Measurements from ENCODE around the gene KIF18B. TPM values are rescaled to one million over a fixed set of nuclear protein-coding genes. Genes with fewer than 3 reads are reported as not detected.

KIF18B gene
- polyA plus RNA-seq, 1 donor, result 7.7 TPM

GRCh38 chr17:44934745-44935105, 12.8 kb downstream of the KIF18B start:
- DNase-seq, result no peak
- H3K4me3 ChIP-seq (ENCODE audit: low read length), result no peak overlapping the region
- H3K4me1 ChIP-seq (ENCODE audit: control insufficient read depth, insufficient read depth, low read length), result no peaks in the 10 kb centered on the region
- WGBS (ENCODE audit: insufficient coverage, low lambda C conversion rate), result no CpG with 5 or more reads among the region's 10 CpGs
- H3K27me3 ChIP-seq (ENCODE audit: control insufficient read depth, insufficient read depth, low read length), result no peaks in the 10 kb centered on the region
- no peak overlapping the region for H3K27ac ChIP-seq (ENCODE audit: low read length)
- H3K36me3 ChIP-seq (ENCODE audit: control insufficient read depth, insufficient read depth, low read length), result peaks cover 31% of the 10 kb centered on the region
- peaks cover 7% of the 10 kb centered on the region for H3K9me3 ChIP-seq (ENCODE audit: control insufficient read depth, low read depth, low read length)

- Histone ChIP-seq H3K9me3 (ENCODE audit: control insufficient read depth, low read depth, low read length) (peaks cover 6% of the 10 kb centered on the region), H3K27me3 (ENCODE audit: control insufficient read depth, insufficient read depth, low read length) (no peaks in the 10 kb centered on the region), H3K27ac (ENCODE audit: low read length) (no peak overlapping the region), H3K36me3 (ENCODE audit: control insufficient read depth, insufficient read depth, low read length) (peaks cover 33% of the 10 kb centered on the region), H3K4me3 (ENCODE audit: low read length) (no peak overlapping the region), H3K4me1 (ENCODE audit: control insufficient read depth, insufficient read depth, low read length) (no peaks in the 10 kb centered on the region)
- WGBS (ENCODE audit: insufficient coverage, low lambda C conversion rate), result no CpG with 5 or more reads among the region's 34 CpGs
- DNase-seq, result no peak
Observed at GRCh38 chr17:44933824-44934744, 13.5 kb downstream of the KIF18B start.

DNA sequence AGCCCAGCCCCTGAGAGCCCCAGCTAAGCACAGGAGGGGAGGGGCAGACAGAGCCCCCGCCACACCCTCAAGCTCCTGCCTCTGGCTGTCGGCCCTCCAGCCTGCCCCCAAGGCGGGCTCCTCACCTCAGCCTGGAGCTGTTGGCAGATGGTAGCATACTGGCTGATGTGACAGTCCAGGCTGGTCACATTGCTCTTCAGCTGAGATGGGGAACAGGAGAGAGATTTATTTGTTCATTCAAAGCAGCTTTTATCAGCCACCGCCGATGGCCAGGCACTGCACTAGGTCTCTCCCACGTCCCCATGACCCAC, 14.8 kb downstream of the KIF18B start:
- H3K27ac ChIP-seq (ENCODE audit: low read length), result no peak overlapping the region
- H3K27me3 ChIP-seq (ENCODE audit: control insufficient read depth, insufficient read depth, low read length), result no peaks in the 10 kb centered on the region
- no peak for DNase-seq
- H3K36me3 ChIP-seq (ENCODE audit: control insufficient read depth, insufficient read depth, low read length), result peaks cover 37% of the 10 kb centered on the region
- no CpG with 5 or more reads among the region's 6 CpGs for WGBS (ENCODE audit: insufficient coverage, low lambda C conversion rate)
- H3K4me1 ChIP-seq (ENCODE audit: control insufficient read depth, insufficient read depth, low read length), result no peaks in the 10 kb centered on the region
- H3K4me3 ChIP-seq (ENCODE audit: low read length), result no peak overlapping the region
- peaks cover under 1% of the 10 kb centered on the region for H3K9me3 ChIP-seq (ENCODE audit: control insufficient read depth, low read depth, low read length)

GRCh38 chr17:44932096-44932786, 15.3 kb downstream of the KIF18B start:
- H3K4me3 ChIP-seq (ENCODE audit: low read length), result no peak overlapping the region
- H3K27me3 ChIP-seq (ENCODE audit: control insufficient read depth, insufficient read depth, low read length), result no peaks in the 10 kb centered on the region
- H3K36me3 ChIP-seq (ENCODE audit: control insufficient read depth, insufficient read depth, low read length), result peaks cover 42% of the 10 kb centered on the region
- no peaks in the 10 kb centered on the region for H3K9me3 ChIP-seq (ENCODE audit: control insufficient read depth, low read depth, low read length)
- no CpG with 5 or more reads among the region's 8 CpGs for WGBS (ENCODE audit: insufficient coverage, low lambda C conversion rate)
- no peak overlapping the region for H3K27ac ChIP-seq (ENCODE audit: low read length)
- no peak for DNase-seq
- H3K4me1 ChIP-seq (ENCODE audit: control insufficient read depth, insufficient read depth, low read length), result no peaks in the 10 kb centered on the region

DNA sequence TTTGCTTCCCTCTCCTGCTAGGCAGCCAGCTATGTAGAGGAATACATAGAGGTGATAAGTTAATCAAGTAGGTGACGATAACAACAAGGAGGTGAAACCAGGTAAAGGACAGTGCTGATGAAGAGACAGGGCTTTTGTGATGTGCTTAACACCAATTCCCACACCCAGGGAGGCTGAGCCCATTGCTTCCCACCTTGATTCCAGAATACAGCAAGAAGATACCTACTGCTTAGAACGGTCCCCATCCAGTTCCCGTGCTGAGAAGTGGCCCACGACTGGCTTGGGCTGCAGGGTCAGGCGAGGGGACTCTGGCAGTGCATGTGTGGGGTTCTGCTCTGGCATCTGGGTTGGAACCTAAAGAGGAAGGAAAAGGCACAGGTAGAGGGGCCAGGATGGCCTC, 16.2 kb downstream of the KIF18B start:
- Histone ChIP-seq H3K4me3 (ENCODE audit: low read length) (no peak overlapping the region), H3K4me1 (ENCODE audit: control insufficient read depth, insufficient read depth, low read length) (no peaks in the 10 kb centered on the region), H3K27me3 (ENCODE audit: control insufficient read depth, insufficient read depth, low read length) (no peaks in the 10 kb centered on the region), H3K36me3 (ENCODE audit: control insufficient read depth, insufficient read depth, low read length) (peaks cover 47% of the 10 kb centered on the region), H3K27ac (ENCODE audit: low read length) (no peak overlapping the region), H3K9me3 (ENCODE audit: control insufficient read depth, low read depth, low read length) (no peaks in the 10 kb centered on the region)
- DNase-seq, result no peak
- WGBS (ENCODE audit: insufficient coverage, low lambda C conversion rate), result no CpG with 5 or more reads among the region's 5 CpGs

DNA sequence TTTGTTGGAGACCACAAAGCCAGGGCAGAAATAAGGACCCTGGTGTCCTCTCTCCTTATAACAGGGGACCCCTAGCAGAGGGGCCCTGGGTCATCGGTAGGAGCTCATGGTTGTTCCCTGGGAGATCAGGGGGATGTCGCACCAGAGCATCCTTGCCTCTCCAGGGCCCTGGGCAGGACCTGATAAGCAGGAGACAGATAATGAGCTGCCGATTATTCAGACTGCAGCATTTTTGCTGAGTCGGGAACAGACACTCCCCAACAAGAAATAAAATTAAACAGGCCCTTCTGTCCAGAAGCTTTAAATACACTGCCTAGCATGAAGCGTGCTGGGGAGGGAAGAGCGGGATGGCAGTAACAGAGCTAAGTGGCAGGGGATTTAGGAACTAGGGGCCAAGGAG, 16.9 kb downstream of the KIF18B start:
- no CpG with 5 or more reads among the region's 6 CpGs for WGBS (ENCODE audit: insufficient coverage, low lambda C conversion rate)
- H3K4me1 ChIP-seq (ENCODE audit: control insufficient read depth, insufficient read depth, low read length), result no peaks in the 10 kb centered on the region
- H3K9me3 ChIP-seq (ENCODE audit: control insufficient read depth, low read depth, low read length), result no peaks in the 10 kb centered on the region
- no peak overlapping the region for H3K27ac ChIP-seq (ENCODE audit: low read length)
- peaks cover 50% of the 10 kb centered on the region for H3K36me3 ChIP-seq (ENCODE audit: control insufficient read depth, insufficient read depth, low read length)
- DNase-seq, result no peak
- H3K4me3 ChIP-seq (ENCODE audit: low read length), result no peak overlapping the region
- no peaks in the 10 kb centered on the region for H3K27me3 ChIP-seq (ENCODE audit: control insufficient read depth, insufficient read depth, low read length)

DNA sequence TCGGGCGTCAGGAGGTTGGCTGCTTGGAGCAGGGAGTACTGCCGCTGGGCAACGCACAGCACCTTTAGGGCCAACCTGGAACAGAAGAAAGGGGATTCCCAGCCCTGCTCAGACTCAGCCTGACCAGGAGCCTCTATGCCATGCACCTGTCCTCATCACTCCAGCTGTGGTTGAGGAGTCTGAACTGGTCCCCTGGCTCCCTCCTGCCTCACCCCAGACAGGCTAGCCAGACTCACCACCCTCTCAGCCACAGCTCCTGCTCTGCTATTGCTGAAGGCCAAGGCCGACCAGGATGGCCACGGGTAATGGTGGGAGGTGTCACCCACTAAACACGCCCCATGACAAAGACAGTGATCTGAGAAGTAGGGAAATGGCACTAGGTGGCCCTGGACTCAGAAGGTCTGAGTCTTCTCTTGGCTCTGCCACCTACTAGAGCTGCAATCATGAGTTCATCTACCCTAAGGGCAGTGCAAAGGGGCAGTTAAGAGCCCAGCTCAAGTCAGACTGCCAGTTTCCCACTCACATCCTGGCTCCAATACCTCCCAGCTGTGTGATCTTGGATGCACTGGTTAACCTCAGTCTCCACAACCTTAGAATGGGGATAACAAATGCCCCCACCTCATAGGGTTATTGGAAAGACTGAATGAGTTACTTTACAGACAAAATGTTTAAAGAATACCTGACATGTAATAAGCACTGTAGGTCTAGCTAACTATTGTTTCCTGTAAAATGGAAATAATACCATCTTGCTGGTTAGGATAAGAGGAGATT, 18.4 kb downstream of the KIF18B start:
- H3K27me3 ChIP-seq (ENCODE audit: control insufficient read depth, insufficient read depth, low read length), result no peaks in the 10 kb centered on the region
- WGBS (ENCODE audit: insufficient coverage, low lambda C conversion rate), result no CpG with 5 or more reads among the region's 7 CpGs
- peaks cover 38% of the 10 kb centered on the region for H3K36me3 ChIP-seq (ENCODE audit: control insufficient read depth, insufficient read depth, low read length)
- H3K9me3 ChIP-seq (ENCODE audit: control insufficient read depth, low read depth, low read length), result no peaks in the 10 kb centered on the region
- H3K4me3 ChIP-seq (ENCODE audit: low read length), result no peak overlapping the region
- H3K4me1 ChIP-seq (ENCODE audit: control insufficient read depth, insufficient read depth, low read length), result no peaks in the 10 kb centered on the region
- H3K27ac ChIP-seq (ENCODE audit: low read length), result no peak overlapping the region
- DNase-seq, result no peak

GRCh38 chr17:44928136-44928535, 19.4 kb downstream of the KIF18B start:
- WGBS (ENCODE audit: insufficient coverage, low lambda C conversion rate), result no CpG with 5 or more reads among the region's 15 CpGs
- peaks cover 33% of the 10 kb centered on the region for H3K36me3 ChIP-seq (ENCODE audit: control insufficient read depth, insufficient read depth, low read length)
- H3K4me3 ChIP-seq (ENCODE audit: low read length), result no peak overlapping the region
- no peak for DNase-seq
- no peaks in the 10 kb centered on the region for H3K4me1 ChIP-seq (ENCODE audit: control insufficient read depth, insufficient read depth, low read length)
- no peaks in the 10 kb centered on the region for H3K9me3 ChIP-seq (ENCODE audit: control insufficient read depth, low read depth, low read length)
- H3K27me3 ChIP-seq (ENCODE audit: control insufficient read depth, insufficient read depth, low read length), result peaks cover under 1% of the 10 kb centered on the region
- no peak overlapping the region for H3K27ac ChIP-seq (ENCODE audit: low read length)

GRCh38 chr17:44927696-44928095, 19.9 kb downstream of the KIF18B start:
- H3K36me3 ChIP-seq (ENCODE audit: control insufficient read depth, insufficient read depth, low read length), result peaks cover 30% of the 10 kb centered on the region
- no peaks in the 10 kb centered on the region for H3K9me3 ChIP-seq (ENCODE audit: control insufficient read depth, low read depth, low read length)
- peaks cover 3% of the 10 kb centered on the region for H3K27me3 ChIP-seq (ENCODE audit: control insufficient read depth, insufficient read depth, low read length)
- no peak for DNase-seq
- no peak overlapping the region for H3K4me3 ChIP-seq (ENCODE audit: low read length)
- no peaks in the 10 kb centered on the region for H3K4me1 ChIP-seq (ENCODE audit: control insufficient read depth, insufficient read depth, low read length)
- no peak overlapping the region for H3K27ac ChIP-seq (ENCODE audit: low read length)
- WGBS (ENCODE audit: insufficient coverage, low lambda C conversion rate), result no CpG with 5 or more reads among the region's 3 CpGs

DNA sequence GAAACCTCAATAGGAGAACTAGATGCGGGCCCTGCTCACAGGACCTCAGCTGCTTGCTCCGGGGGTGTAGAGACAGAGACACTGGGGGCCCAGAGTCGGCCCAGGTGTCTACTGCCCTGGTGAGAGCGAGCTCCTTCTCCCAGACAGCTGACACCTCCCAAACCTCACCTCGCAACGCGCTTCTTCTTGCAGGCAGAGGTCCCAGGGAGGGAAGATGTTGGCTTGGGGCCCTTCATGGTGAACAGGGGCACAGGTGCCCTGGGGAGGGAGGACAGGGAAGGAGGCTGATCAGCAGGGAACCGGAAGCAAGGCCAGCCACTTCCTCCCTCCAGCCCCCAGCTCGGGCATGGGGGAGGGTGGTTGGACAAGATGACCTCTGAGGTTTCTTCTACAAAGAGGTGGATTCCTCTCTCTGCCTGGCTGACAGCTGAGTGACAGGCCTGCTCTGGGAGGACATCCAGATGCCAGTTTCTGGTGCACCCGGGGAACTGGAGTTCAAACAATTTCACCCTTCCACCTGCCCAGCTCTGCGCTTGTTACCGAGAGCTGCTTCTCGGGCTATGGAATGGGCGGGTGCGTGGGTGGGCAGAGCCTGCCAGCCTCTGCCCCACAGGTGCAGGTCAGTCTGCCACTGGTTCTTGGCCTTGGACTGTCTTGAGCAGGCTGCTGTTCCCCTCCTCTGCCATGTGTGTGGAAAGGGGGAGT, 20.6 kb downstream of the KIF18B start:
- no peak for DNase-seq
- no peak overlapping the region for H3K4me3 ChIP-seq (ENCODE audit: low read length)
- WGBS (ENCODE audit: insufficient coverage, low lambda C conversion rate), result no CpG with 5 or more reads among the region's 15 CpGs
- peaks cover 25% of the 10 kb centered on the region for H3K36me3 ChIP-seq (ENCODE audit: control insufficient read depth, insufficient read depth, low read length)
- H3K4me1 ChIP-seq (ENCODE audit: control insufficient read depth, insufficient read depth, low read length), result no peaks in the 10 kb centered on the region
- no peak overlapping the region for H3K27ac ChIP-seq (ENCODE audit: low read length)
- no peaks in the 10 kb centered on the region for H3K9me3 ChIP-seq (ENCODE audit: control insufficient read depth, low read depth, low read length)
- H3K27me3 ChIP-seq (ENCODE audit: control insufficient read depth, insufficient read depth, low read length), result peaks cover 10% of the 10 kb centered on the region
